T follicular helper cell (primary cell): ENCODE results near the gene DUSP2.

Source experiments
- DNase-seq: peaks from one replicate; pipeline ENCODE4 v3.0.0-alpha.2; 2020; ENCODE audit warnings: low read depth

Gene DUSP2

GRCh38 chr2:96131152-96131812, 14.0 kb downstream of the DUSP2 start:
- no peak for DNase-seq

GRCh38 chr2:96130483-96130882, 14.8 kb downstream of the DUSP2 start:
- DNase-seq = no peak

- DNase-seq = no peak
These were observed 15.6 kb downstream of the DUSP2 start for GRCh38 chr2:96129528-96130120.

- no peak for DNase-seq
These were observed 16.8 kb downstream of the DUSP2 start for GRCh38 chr2:96128456-96128855.

GRCh38 chr2:96124406-96125265, 20.6 kb downstream of the DUSP2 start:
- DNase-seq = no peak

DNA sequence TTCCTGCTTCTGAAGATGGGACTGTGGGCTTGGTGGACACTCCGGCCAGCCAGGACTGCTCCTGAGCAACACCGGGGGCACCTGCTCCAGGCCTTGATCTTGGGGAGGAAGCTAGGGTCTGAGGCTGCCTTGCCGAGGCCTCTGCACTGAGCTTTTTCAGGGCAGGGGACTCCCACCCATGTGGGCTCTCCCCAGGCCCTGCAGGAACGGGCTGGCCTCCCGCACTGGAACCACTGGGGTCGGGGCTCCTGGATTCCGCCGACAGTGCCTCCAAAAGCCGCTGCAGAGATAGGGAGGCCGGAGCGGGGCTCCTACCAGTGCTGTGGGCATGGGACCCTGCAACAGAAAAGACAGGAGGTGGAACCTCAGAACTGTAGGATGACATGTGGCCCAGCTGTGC, 21.3 kb downstream of the DUSP2 start:
- DNase-seq = no peak

GRCh38 chr2:96123290-96123689, 21.9 kb downstream of the DUSP2 start:
- DNase-seq = no peak

DNA sequence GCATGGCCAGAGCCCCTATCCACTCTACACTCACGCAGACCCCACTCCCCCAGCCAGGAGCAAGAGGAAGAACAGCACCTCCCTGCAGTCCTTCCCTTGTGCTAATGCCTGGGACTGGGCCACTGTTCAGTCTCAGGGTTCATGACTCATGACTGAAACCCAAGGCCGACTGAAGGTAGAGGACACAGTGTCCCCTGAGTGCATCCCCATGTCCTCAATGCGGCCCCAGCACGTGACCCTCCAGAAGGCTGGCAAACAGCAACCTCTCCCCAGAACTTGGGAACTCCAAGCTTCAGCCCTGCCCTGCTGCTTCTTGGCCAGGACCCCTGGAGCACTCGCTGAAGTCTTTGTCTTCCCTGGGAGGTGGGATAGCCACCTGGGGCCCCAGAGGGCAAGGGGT, 22.8 kb downstream of the DUSP2 start:
- DNase-seq = no peak

DNA sequence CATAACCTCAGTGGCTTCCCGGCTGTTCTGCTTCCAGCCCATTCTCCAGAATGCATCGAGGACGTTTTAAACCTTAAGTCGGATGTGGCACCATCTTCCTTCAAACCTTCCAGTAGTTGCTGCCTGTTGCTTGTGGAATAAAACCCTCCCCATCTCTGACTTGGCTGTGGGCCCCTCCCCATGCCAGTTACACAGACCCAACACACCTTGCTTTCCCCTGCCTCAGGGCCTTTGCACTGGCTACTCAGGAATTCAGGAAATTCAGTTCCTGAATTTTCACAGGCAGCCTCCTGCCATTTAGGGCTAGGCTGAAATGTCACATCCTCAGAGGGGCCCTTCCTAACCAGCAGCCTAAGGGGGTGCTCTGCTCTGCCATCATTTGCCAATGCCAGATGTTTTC, 23.8 kb downstream of the DUSP2 start:
- DNase-seq = no peak

DNA sequence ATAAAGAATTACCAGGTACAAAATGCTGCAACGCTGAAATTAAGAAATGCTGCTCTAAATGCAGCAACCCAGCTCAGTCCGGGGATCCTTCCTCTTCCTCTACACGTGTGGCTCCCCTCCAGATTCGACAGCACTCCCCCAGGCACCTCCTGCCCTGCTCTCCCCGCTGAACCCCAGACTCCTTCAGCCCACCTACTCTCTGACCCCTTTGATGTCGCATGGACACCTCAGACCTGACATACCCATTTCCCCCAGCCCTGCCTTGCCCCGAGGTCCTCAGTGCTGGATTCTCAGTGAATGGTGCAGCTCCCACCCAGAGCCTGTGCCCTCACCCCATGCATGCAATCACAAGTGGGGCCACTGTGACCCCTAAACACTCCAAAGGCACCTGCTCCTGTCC, 24.2 kb downstream of the DUSP2 start:
- DNase-seq = no peak

- no peak for DNase-seq
These were observed 25.0 kb downstream of the DUSP2 start for GRCh38 chr2:96120091-96120720.

GRCh38 chr2:96119389-96119751, 25.9 kb downstream of the DUSP2 start:
- no peak for DNase-seq

DNA sequence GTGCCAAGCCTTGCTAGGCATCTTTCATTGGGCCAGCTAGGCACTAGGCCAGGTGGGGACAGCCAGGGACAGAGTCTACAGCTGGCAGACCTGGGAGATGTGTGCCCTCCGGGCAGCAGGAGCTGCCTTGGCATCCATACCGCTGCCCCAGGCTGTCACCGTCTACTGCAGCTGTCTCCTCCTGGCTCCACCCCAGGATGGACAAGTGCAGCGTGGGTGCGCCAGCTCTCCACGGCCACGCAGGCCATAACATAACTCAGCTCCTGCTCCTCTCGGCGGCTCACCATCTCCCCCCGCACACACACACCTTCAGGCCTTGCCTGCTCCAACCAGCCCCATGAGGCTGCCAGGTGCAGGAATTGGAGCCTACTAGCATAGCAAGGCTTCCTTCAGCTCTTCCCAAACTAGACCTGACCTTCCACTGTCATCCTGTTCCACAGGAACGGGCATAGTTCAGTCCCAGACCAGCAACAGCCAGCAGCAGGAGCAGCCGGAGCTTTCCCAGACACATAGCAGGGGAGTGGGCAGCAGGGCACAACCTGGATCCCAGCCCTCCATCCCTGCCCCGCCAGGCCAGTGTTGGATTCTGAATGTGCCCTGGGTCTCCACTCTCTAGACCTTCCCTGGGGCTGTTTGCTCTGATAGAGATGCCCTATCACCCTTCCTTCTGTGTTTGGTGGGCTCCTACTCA, 26.4 kb downstream of the DUSP2 start:
- no peak for DNase-seq

DNA sequence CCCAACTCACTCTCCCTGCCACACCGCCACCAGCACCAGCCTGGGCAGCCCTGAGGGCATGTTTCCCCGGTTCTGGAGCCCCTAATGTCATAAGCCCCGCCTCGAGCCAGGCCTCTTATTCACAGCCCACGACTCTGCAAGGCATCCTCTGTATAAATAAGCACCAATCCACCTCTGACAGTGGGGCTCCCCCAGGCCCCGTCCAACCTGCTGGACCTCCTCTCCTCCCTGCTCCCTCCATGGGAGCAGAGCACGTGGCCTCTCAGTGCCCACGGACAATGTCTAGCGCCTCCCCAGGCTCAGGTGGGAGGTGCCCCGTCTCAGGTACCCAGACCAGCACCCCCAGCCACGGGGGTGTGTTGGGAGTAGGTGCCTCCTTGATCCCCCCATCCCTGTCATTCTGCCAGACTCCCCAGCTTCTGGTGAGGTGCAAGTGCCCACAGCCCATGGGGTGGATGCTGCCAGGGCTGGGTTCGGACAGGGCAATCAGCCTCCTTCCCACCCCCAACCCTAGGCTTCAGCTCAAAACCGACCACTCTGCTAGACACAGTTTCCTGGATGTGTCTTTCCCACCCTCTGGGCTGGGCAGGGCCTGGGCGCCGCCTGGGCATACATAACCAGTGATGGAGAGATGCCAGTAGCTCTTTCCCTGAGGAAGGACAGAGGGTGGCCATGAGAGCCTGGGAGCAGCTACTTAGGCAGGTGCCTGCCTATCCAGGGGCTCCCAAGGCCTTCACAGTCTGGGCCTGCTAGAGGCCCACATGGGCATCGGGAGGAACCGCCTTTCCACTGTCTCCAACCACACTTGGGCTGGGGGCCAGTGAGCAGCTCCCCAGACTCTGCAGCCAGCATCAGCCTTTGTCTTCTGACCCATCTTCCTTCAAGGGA, 27.3 kb downstream of the DUSP2 start:
- DNase-seq = no peak

- DNase-seq = peak; percentile 33
These were observed 28.2 kb downstream of the DUSP2 start for GRCh38 chr2:96116879-96117533.

DNA sequence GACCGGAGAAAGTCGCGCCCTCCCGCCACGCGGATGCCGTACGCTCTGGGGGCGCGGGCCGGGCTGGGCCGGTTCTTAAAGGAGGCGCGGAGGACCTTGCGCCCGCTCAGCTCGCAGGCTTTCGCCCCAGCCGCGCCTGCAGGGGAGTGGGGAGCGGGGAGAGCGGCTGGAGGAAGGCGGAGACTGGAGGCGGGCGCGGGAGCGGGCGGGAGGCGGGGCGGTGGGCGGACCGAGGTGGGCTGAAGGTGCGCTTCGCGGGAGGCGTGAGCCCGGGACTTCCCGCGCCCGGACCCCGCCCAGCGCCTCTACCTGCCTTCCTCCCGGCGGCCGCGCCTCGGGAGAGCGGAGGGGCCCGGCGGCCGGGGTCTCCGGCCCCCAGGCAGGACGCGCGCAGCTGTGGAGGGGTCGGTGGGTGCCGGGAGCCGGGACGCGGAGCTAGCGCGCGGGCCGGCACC, 28.8 kb downstream of the DUSP2 start, which contains the start of gene ADRA2B:
Gene ADRA2B, minus strand, starts transcription at position 148 of the 455 bp plus-strand sequence. CDS start 422 bp downstream, outside the sequence.
- peak; percentile 77 for DNase-seq

DNA sequence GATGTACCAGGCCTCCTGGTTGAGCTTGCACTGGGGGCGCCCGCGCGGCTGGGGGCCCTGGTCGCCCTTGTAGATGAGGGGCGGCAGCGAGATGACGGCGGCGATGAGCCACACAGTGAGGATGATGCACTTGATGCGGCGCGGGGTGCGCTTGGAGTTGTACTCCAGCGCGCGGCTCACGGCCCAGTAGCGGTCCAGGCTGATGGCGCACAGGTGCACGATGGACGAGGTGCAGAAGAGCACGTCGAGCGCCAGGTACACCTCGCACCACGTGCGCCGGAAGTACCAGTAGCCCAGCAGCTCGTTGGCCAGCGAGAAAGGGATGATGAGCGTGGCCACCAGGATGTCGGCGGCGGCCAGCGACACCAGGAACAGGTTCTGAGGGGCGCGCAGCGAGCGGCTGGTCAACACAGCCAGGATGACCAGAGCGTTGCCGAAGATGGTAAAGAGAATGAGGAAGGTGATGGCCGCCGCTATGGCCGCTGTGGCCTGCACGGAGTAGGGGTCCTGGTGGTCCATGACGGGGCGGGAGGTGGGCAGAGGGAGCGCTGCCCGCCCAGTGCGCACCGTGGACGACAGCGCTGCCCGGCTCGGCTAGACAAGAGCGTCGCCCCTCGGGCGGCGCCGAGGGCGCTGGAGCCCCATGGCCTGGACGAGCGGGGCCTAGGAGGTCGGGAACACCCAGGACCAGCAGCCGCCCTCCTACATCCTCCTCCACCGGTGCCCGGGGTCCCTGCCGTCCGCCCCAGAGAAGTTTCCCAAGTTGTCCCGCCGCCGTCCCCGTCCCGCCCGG, 29.4 kb downstream of the DUSP2 start:
- no peak for DNase-seq

- DNase-seq = no peak
These were observed 30.2 kb downstream of the DUSP2 start for GRCh38 chr2:96114903-96115581.

DNA sequence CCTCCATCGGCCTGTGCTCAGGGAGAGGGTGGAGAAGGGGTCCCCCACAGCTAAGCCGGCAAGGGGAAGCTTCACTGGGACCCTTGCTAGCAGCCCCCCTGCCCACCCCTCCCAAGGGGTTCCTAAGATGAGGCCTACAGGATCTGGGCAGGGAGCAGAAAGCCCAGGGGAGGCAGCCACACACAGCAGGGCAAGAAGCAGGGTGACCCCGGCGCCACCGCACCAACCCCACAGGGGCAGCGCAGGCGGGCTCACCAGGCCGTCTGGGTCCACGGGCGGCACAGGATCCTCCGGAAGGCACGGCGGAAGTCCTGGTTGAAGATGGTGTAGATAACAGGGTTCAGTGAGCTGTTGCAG, 30.7 kb downstream of the DUSP2 start:
- no peak for DNase-seq
